Peyer's patch (tissue), 4 donors: ENCODE measurements around the gene PDE4D.

Experiments
- POLR2A ChIP-seq, 2 donors: fragments of 450-650 bp; IDR thresholded peaks; one replicate each; pipeline ENCODE4 v1.5.1; 2017; ENCODE audit warnings: antibody characterized with exemption in 2 of 2, mild to moderate bottlenecking in 2 of 2, moderate library complexity in 2 of 2
- TF ChIP-seq, protein P1 (sequence below), 6 experiments: fragments of 450-650 bp in 4 of 6; fragments of 200-600 bp in 2 of 6; sonication (generic) in 1 of 6; IDR thresholded peaks; one replicate each; pipeline ENCODE4 v1.5.1; 2017 to 2019; ENCODE audit warnings: antibody characterized with exemption in 6 of 6, mild to moderate bottlenecking in 3 of 6, moderate library complexity in 1 of 6

DNA sequence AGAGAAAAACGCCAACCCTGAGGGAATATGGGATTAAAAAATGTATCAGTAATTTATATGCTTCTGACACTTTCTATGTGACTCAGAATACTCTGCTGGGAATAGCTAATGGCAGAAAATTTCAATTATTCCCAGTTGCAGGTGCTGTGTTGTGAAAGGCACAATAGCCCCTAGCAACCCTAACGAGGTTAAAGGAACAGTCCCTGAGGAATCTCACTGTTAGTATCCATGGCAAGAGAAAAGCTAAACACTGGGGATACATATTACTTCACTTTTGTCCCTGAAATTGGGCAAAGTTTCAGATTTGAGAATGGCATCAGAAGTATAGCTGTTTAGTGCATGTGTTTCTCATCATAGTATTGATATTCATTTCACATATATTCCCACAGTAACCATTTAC, 755.7 kb downstream of the PDE4D start:
- TF ChIP-seq, protein P1, sequence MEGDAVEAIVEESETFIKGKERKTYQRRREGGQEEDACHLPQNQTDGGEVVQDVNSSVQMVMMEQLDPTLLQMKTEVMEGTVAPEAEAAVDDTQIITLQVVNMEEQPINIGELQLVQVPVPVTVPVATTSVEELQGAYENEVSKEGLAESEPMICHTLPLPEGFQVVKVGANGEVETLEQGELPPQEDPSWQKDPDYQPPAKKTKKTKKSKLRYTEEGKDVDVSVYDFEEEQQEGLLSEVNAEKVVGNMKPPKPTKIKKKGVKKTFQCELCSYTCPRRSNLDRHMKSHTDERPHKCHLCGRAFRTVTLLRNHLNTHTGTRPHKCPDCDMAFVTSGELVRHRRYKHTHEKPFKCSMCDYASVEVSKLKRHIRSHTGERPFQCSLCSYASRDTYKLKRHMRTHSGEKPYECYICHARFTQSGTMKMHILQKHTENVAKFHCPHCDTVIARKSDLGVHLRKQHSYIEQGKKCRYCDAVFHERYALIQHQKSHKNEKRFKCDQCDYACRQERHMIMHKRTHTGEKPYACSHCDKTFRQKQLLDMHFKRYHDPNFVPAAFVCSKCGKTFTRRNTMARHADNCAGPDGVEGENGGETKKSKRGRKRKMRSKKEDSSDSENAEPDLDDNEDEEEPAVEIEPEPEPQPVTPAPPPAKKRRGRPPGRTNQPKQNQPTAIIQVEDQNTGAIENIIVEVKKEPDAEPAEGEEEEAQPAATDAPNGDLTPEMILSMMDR (IDR thresholded peaks at IDR 0.05): no peak
- TF ChIP-seq POLR2A (IDR thresholded peaks at IDR 0.05): no peak
